CD4-positive, alpha-beta T cell (primary cell): ENCODE measurements around the gene RAMP2. TPM values are rescaled to one million over a fixed set of nuclear protein-coding genes. Genes with fewer than 3 reads are reported as not detected.

Source experiments
- ATAC-seq: fragments of 200-7000 bp; cut with Tn5 transposase; one replicate; pipeline ENCODE4 v1.10.0; 2022; ENCODE audit warnings: mild to moderate bottlenecking; ENCODE audit not compliant: poor library complexity
- CTCF ChIA-PET: fragments of 350-600 bp; sonication (Branson Sonifier 250); formaldehyde crosslinking; loops from one replicate; lab custom pipeline; 2021; ENCODE audit warnings: antibody characterized with exemption, inconsistent platforms; lab: Charles Lee
- POLR2A ChIA-PET: fragments of 350-600 bp; sonication (Branson Sonifier 250); formaldehyde crosslinking; loops from one replicate; lab custom pipeline; 2021; ENCODE audit warnings: antibody characterized with exemption, inconsistent platforms; lab: Charles Lee
- DNase-seq, 14 experiments: peaks; one replicate each; pipeline ENCODE4 v3.0.0-alpha.2; 2013 to 2020; ENCODE audit warnings: mixed read lengths in 2 of 14
- H3K27ac ChIP-seq, 2 donors: one replicate each; pipeline versions ENCODE4 v1.5.1 to v1.7.0; 2013; ENCODE audit warnings: low read length in 2 of 2, low read depth in 1 of 2, mild to moderate bottlenecking in 1 of 2
- H3K27me3 ChIP-seq, 2 experiments: 1 replicate in 1 of 2; 2 replicates in 1 of 2; pipeline versions ENCODE4 v1.6.1 to v1.7.0; 2013; ENCODE audit warnings: low read length in 2 of 2, control low read depth in 1 of 2, mild to moderate bottlenecking in 1 of 2, moderate library complexity in 1 of 2; ENCODE audit not compliant: insufficient read depth in 2 of 2, control insufficient read depth in 1 of 2
- H3K36me3 ChIP-seq: one replicate; pipeline ENCODE4 v1.6.1; 2013; ENCODE audit warnings: low read length, control low read depth; ENCODE audit not compliant: insufficient read depth
- H3K4me1 ChIP-seq: one replicate; pipeline ENCODE4 v1.6.1; 2013; ENCODE audit warnings: low read length, control low read depth; ENCODE audit not compliant: insufficient read depth
- H3K4me3 ChIP-seq: one replicate; pipeline ENCODE4 v1.5.1; 2013; ENCODE audit warnings: mild to moderate bottlenecking, low read length, moderate library complexity
- H3K9me3 ChIP-seq, 2 experiments: 1 replicate in 1 of 2; 2 replicates in 1 of 2; pipeline versions ENCODE4 v1.6.1 to v1.7.0; 2013; ENCODE audit warnings: low read length in 2 of 2, mild to moderate bottlenecking in 2 of 2, control low read depth in 1 of 2, moderate library complexity in 1 of 2; ENCODE audit not compliant: control insufficient read depth in 1 of 2, insufficient read depth in 1 of 2
- H3K27ac Mint-ChIP-seq: one replicate; pipeline ENCODE4 v1.8.0; 2020; ENCODE audit warnings: mixed read lengths
- H3K27me3 Mint-ChIP-seq: one replicate; pipeline ENCODE4 v1.8.0; 2021; ENCODE audit warnings: mixed read lengths
- H3K36me3 Mint-ChIP-seq: one replicate; pipeline ENCODE4 v1.8.0; 2021; ENCODE audit warnings: low read depth, mixed read lengths
- H3K4me1 Mint-ChIP-seq: one replicate; pipeline ENCODE4 v1.8.0; 2021; ENCODE audit warnings: low read depth, mixed read lengths
- H3K4me3 Mint-ChIP-seq: one replicate; pipeline ENCODE4 v1.8.0; 2020; ENCODE audit warnings: mild to moderate bottlenecking, mixed read lengths
- H3K9me3 Mint-ChIP-seq: one replicate; pipeline ENCODE4 v1.8.0; 2020; ENCODE audit warnings: mixed read lengths
- CTCF ChIP-seq: fragments of 200-600 bp; IDR thresholded peaks from one replicate; pipeline ENCODE4 v1.8.0; 2022; ENCODE audit warnings: antibody characterized with exemption, mild to moderate bottlenecking
- intact Hi-C, 2 experiments: fragments of 100-400 bp; cut with DNase I in 1 of 2; cut with micrococcal nuclease in 1 of 2; formaldehyde crosslinking; loops; one replicate each; pipeline versions ENCODE4 v1.15.1 to v1.9.0; 2023 to 2025; cut with DNase I, micrococcal nuclease
- total RNA-seq, 174 experiments: library from RNA in 2 of 174; stranded (reverse) in 2 of 174; gene quantifications; one replicate each; pipeline ENCODE4 v1.2.3 and lab custom pipeline; 2021 to 2026

Gene RAMP2
- total RNA-seq, 2 experiments from 2014 or later: not detected

GRCh38 chr17:42791948-42792347 is 30.9 kb downstream of the RAMP2 start:
- TF ChIP-seq CTCF: no peak
- Histone ChIP-seq H3K4me3 (no peak overlapping the region), H3K4me1 (peaks cover 11% of the 10 kb centered on the region), H3K27me3 (peaks cover 0 to 9% of the 10 kb centered on the region in 2 experiments), H3K27ac (no peak overlapping the region), H3K9me3 (no peaks in the 10 kb centered on the region), H3K36me3 (peaks cover 4% of the 10 kb centered on the region)
- DNase-seq (no peak), ATAC-seq (no peak)
- H3K27me3 Mint-ChIP-seq: peaks cover 12% of the 10 kb centered on the region
- intact Hi-C loops: no loop called here
- POLR2A ChIA-PET: no interaction called here
- CTCF ChIA-PET: no interaction called here
- no peak overlapping the region for H3K4me3 Mint-ChIP-seq
- H3K36me3 Mint-ChIP-seq: peaks cover 6% of the 10 kb centered on the region
- no peaks in the 10 kb centered on the region for H3K9me3 Mint-ChIP-seq
- no peaks in the 10 kb centered on the region for H3K4me1 Mint-ChIP-seq
- H3K27ac Mint-ChIP-seq: no peak overlapping the region

- no peak overlapping the region for H3K4me3 ChIP-seq
- Mint-ChIP-seq H3K27ac (no peak overlapping the region), H3K4me1 (peaks cover 4% of the 10 kb centered on the region), H3K27me3 (peaks cover 7% of the 10 kb centered on the region), H3K9me3 (no peaks in the 10 kb centered on the region), H3K4me3 (no peak overlapping the region), H3K36me3 (peaks cover 6% of the 10 kb centered on the region)
- H3K36me3 ChIP-seq: peaks cover 4% of the 10 kb centered on the region
- DNase-seq: no peak
- no peaks in the 10 kb centered on the region for H3K9me3 ChIP-seq
- intact Hi-C loops: no loop called here
- POLR2A ChIA-PET: no interaction called here
- no peak for ATAC-seq
- H3K27me3 ChIP-seq: peaks cover 0 to 7% of the 10 kb centered on the region in 2 experiments
- no peak for TF ChIP-seq CTCF
- CTCF ChIA-PET: no interaction called here
- H3K4me1 ChIP-seq: peaks cover 17% of the 10 kb centered on the region
- H3K27ac ChIP-seq: no peak overlapping the region
These were observed 31.5 kb downstream of the RAMP2 start for GRCh38 chr17:42792545-42792944.

- intact Hi-C loops: loop anchor here in 1 of 2 experiments (5.0 kb wide), 1 partner anchor 37 kb away; the partner anchor contains the start of gene PSME3
- peaks cover 11% of the 10 kb centered on the region for H3K36me3 Mint-ChIP-seq
- H3K4me3 Mint-ChIP-seq: no peak overlapping the region
- no peaks in the 10 kb centered on the region for H3K27me3 ChIP-seq
- H3K4me1 Mint-ChIP-seq: peaks cover 19% of the 10 kb centered on the region
- ChIA-PET POLR2A (interaction anchor here (1.1 kb wide), 1 partner anchor 22 kb away, joined by 4 read pairs; the partner anchor contains the start of gene VPS25), CTCF (no interaction called here)
- H3K27ac ChIP-seq: no peak overlapping the region
- H3K27me3 Mint-ChIP-seq: no peaks in the 10 kb centered on the region
- no peaks in the 10 kb centered on the region for H3K9me3 ChIP-seq
- H3K36me3 ChIP-seq: peaks cover 4% of the 10 kb centered on the region
- TF ChIP-seq CTCF: no peak
- DNase-seq (no peak), ATAC-seq (no peak)
- H3K4me1 ChIP-seq: peaks cover 30% of the 10 kb centered on the region
- no peak overlapping the region for H3K4me3 ChIP-seq
- no peak overlapping the region for H3K27ac Mint-ChIP-seq
- H3K9me3 Mint-ChIP-seq: no peaks in the 10 kb centered on the region
These were observed 34.0 kb downstream of the RAMP2 start for GRCh38 chr17:42795061-42795460.
